ENCODE results near the gene LAMA5. TPM values are rescaled to one million over a fixed set of nuclear protein-coding genes. Genes with fewer than 3 reads are reported as not detected.

LAMA5 gene
- polyA plus RNA-seq, 3 donors: 0.05 TPM; not detected in 2

DNA sequence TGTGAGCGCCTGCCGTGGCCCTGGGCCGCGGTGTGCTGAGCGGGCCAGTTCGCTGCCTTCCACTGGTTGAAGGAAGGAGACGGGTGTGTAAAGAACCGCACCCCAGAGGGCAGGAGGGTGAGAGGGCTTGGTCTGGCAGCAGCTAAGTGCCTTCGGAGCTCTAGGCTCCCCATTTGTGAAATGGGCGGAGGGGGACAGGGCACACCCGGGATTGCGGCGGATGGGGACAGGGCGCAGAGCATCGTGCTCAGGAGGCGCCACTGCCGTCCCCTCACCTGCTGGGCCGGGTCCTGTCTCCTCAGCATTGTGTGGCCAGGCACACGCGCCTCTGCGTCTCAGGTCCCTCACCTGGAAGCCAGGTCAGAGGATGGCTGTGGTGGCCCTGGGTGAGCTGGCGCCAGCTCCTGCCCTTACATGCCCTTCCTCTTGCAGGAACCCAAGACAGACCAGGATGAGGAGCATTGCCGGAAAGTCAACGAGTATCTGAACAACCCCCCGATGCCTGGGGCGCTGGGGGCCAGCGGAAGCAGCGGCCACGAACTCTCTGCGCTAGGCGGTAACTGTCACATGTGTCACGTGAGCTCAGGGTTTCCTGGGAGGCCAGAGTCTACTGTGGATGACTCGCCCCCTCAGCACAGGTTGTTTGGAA is 61.2 kb downstream of the LAMA5 start:
- H3K4me3 Mint-ChIP-seq: no peak overlapping the region

DNA sequence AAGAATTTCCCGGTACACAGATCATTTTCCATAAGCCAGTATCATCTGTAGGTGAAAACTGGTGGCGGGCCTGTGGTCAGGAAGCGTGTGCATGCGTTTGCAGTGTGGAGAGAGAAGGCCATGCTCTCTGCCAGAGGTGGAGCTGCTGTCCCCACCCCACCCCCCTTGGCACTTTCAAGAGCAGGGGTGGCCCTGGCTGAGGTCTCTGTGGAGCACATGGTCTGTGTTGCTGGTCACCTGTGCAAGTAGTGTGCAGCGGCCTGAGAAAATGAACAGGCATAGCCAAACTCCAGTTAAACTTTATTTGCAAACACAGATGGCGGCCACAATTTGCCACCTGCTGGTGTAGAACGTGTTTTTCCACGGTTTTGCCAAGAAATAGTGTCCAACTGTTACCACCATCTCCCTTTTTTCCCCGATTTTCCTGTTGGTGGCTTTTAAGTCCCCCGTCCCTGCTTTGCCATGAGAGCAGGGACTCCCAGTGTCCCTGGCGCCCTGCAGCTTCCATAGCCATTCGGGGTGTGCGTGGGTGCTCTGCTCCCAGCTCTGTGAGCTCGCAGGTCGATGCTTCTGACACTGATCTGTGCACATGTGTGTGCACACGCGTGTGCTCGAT is 61.9 kb downstream of the LAMA5 start:
- Mint-ChIP-seq H3K27ac (peak overlapping the region in 2 of 7 donors; percentile 10 to 78), H3K4me3 (no peak overlapping the region), H3K36me3 (peaks cover 43 to 59% of the 10 kb centered on the region in 2 donors), H3K9me3 (no peaks in the 10 kb centered on the region), H3K4me1 (peaks cover 26% of the 10 kb centered on the region), H3K27me3 (ENCODE audit: low read depth in 3 of 3) (peaks cover 0 to 4% (median 3%) of the 10 kb centered on the region in 3 donors)
- H3K4me3 ChIP-seq (replicated peaks in 1 of 3; ENCODE audit: low read depth in 2 of 3, low read length in 3 of 3): no peak overlapping the region
- no peak overlapping the region for H3K9ac ChIP-seq (ENCODE audit: insufficient read depth, low read length, poor library complexity, severe bottlenecking)
- peak overlapping the region in 1 of 2 donors; percentile 98 for H3K27ac ChIP-seq (ENCODE audit: low read depth in 1 of 2, low read length in 2 of 2)
- H3K4me2 ChIP-seq (replicated peaks; ENCODE audit: extremely low read depth, low read length, poor library complexity, severe bottlenecking): no peak overlapping the region
- 90% methylated on average over 17 of the region's 18 CpGs for WGBS (ENCODE audit: insufficient coverage)
- TF ChIP-seq, protein P1, sequence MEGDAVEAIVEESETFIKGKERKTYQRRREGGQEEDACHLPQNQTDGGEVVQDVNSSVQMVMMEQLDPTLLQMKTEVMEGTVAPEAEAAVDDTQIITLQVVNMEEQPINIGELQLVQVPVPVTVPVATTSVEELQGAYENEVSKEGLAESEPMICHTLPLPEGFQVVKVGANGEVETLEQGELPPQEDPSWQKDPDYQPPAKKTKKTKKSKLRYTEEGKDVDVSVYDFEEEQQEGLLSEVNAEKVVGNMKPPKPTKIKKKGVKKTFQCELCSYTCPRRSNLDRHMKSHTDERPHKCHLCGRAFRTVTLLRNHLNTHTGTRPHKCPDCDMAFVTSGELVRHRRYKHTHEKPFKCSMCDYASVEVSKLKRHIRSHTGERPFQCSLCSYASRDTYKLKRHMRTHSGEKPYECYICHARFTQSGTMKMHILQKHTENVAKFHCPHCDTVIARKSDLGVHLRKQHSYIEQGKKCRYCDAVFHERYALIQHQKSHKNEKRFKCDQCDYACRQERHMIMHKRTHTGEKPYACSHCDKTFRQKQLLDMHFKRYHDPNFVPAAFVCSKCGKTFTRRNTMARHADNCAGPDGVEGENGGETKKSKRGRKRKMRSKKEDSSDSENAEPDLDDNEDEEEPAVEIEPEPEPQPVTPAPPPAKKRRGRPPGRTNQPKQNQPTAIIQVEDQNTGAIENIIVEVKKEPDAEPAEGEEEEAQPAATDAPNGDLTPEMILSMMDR (IDR thresholded peaks at IDR 0.05): no peak
- DNase-seq: no peak
- intact Hi-C loops (cut with micrococcal nuclease): loop anchor here (10.0 kb wide), 4 partner anchors 180 to 630 kb away; partner anchors contain the start of genes GID8 (in 1 of the 2), LSM14B (in 1 of the 2) and OGFR (in 1 of the 2)
- no peaks in the 10 kb centered on the region for H3K9me3 ChIP-seq (replicated peaks in 1 of 2; ENCODE audit: control insufficient read depth in 1 of 2, insufficient read depth in 1 of 2, low read length in 2 of 2)
- no peaks in the 10 kb centered on the region for H3K27me3 ChIP-seq (ENCODE audit: control insufficient read depth in 2 of 2, insufficient read depth in 2 of 2, low read length in 2 of 2)
- H2AFZ ChIP-seq (ENCODE audit: insufficient read depth, low read depth, low read length, poor library complexity, severe bottlenecking): no peak overlapping the region
- peaks cover 33% of the 10 kb centered on the region for H3K79me2 ChIP-seq (ENCODE audit: insufficient read depth, low read length)
- peaks cover 47 to 52% of the 10 kb centered on the region in 2 donors for H3K36me3 ChIP-seq (replicated peaks in 1 of 2; ENCODE audit: control insufficient read depth in 1 of 2, insufficient read depth in 2 of 2, low read length in 2 of 2)
- peaks cover 17 to 18% of the 10 kb centered on the region in 2 donors for H3K4me1 ChIP-seq (ENCODE audit: control insufficient read depth in 1 of 2, insufficient read depth in 2 of 2, low read length in 2 of 2)
- peaks cover 55% of the 10 kb centered on the region for H4K20me1 ChIP-seq (ENCODE audit: insufficient read depth, low read length)

More for the DNA sequence above, 61.2 kb downstream of the LAMA5 start:
- H3K36me3 Mint-ChIP-seq: peaks cover 43 to 59% of the 10 kb centered on the region in 2 donors
- intact Hi-C loops (cut with micrococcal nuclease): loop anchor here (10.0 kb wide), 4 partner anchors 181 to 629 kb away; partner anchors contain the start of genes GID8 (in 1 of the 2), LSM14B (in 1 of the 2) and OGFR (in 1 of the 2)
- H3K4me3 ChIP-seq (replicated peaks in 1 of 3; ENCODE audit: low read depth in 2 of 3, low read length in 3 of 3): no peak overlapping the region
- H3K9me3 Mint-ChIP-seq: no peaks in the 10 kb centered on the region
- peaks cover 17 to 18% of the 10 kb centered on the region in 2 donors for H3K4me1 ChIP-seq (ENCODE audit: control insufficient read depth in 1 of 2, insufficient read depth in 2 of 2, low read length in 2 of 2)
- H3K27me3 ChIP-seq (ENCODE audit: control insufficient read depth in 2 of 2, insufficient read depth in 2 of 2, low read length in 2 of 2): no peaks in the 10 kb centered on the region
- no peak overlapping the region for H3K4me2 ChIP-seq (replicated peaks; ENCODE audit: extremely low read depth, low read length, poor library complexity, severe bottlenecking)
- peaks cover 26% of the 10 kb centered on the region for H3K4me1 Mint-ChIP-seq
- H3K9ac ChIP-seq (ENCODE audit: insufficient read depth, low read length, poor library complexity, severe bottlenecking): no peak overlapping the region
- no peak overlapping the region for H2AFZ ChIP-seq (ENCODE audit: insufficient read depth, low read depth, low read length, poor library complexity, severe bottlenecking)
- H3K27me3 Mint-ChIP-seq (ENCODE audit: low read depth in 3 of 3): peaks cover 0 to 4% (median 3%) of the 10 kb centered on the region in 3 donors
- no peak overlapping the region for H3K27ac ChIP-seq (ENCODE audit: low read depth in 1 of 2, low read length in 2 of 2)
- 94% methylated on average over 30 of the region's 33 CpGs for WGBS (ENCODE audit: insufficient coverage)
- peaks cover 33% of the 10 kb centered on the region for H3K79me2 ChIP-seq (ENCODE audit: insufficient read depth, low read length)
- peak overlapping the region in 2 of 7 donors; percentile 10 to 30 for H3K27ac Mint-ChIP-seq
- TF ChIP-seq, protein P1 (IDR thresholded peaks at IDR 0.05): no peak
- no peak for DNase-seq
- H3K36me3 ChIP-seq (replicated peaks in 1 of 2; ENCODE audit: control insufficient read depth in 1 of 2, insufficient read depth in 2 of 2, low read length in 2 of 2): peaks cover 47 to 52% of the 10 kb centered on the region in 2 donors
- no peaks in the 10 kb centered on the region for H3K9me3 ChIP-seq (replicated peaks in 1 of 2; ENCODE audit: control insufficient read depth in 1 of 2, insufficient read depth in 1 of 2, low read length in 2 of 2)
- peaks cover 55% of the 10 kb centered on the region for H4K20me1 ChIP-seq (ENCODE audit: insufficient read depth, low read length)
